HepG2 (cell line): ENCODE data around the gene DERL2. TPM values are rescaled to one million over a fixed set of nuclear protein-coding genes. Genes with fewer than 3 reads are reported as not detected.

ENCODE experiments used
- BHLHE40 ChIP-seq: IDR thresholded peaks from 2 replicates; pipeline ENCODE4 v1.6.1; 2011; ENCODE audit warnings: low read length, improper control_type of control experiment
- CBX2 ChIP-seq, 2 experiments: fragments of 200-600 bp in 1 of 2; sonication (generic); formaldehyde crosslinking in 1 of 2; IDR thresholded peaks; 2 replicates each; pipeline versions ENCODE4 v1.7.0 to v1.8.1; 2018 to 2022; ENCODE audit warnings: low read depth in 2 of 2, low read length in 1 of 2, mild to moderate bottlenecking in 1 of 2, missing genetic modification reagents in 1 of 2
- FIP1L1 ChIP-seq: fragments of 200-400 bp; formaldehyde crosslinking; IDR thresholded peaks from 2 replicates; pipeline ENCODE4 v1.6.1; 2018; ENCODE audit warnings: low read depth, mild to moderate bottlenecking, low read length, moderate library complexity, borderline replicate concordance; ENCODE audit not compliant: insufficient read depth
- HES4 ChIP-seq: sonication (generic); formaldehyde crosslinking; IDR thresholded peaks from 2 replicates; pipeline ENCODE4 v1.9.0; 2021; ENCODE audit warnings: mild to moderate bottlenecking, missing genetic modification reagents, borderline replicate concordance
- KAT2B ChIP-seq: fragments of 150-350 bp; IDR thresholded peaks from 2 replicates; pipeline ENCODE4 v1.6.1; 2014; ENCODE audit warnings: low read depth, low read length, borderline replicate concordance
- KDM1A ChIP-seq: IDR thresholded peaks from 2 replicates; pipeline ENCODE4 v1.6.1; 2016; ENCODE audit warnings: missing compliant biosample characterization
- KLF6 ChIP-seq: IDR thresholded peaks from 2 replicates; pipeline ENCODE4 v1.8.0; 2016; ENCODE audit warnings: missing biosample characterization, missing genetic modification reagents
- NFATC3 ChIP-seq: sonication (generic); formaldehyde crosslinking; IDR thresholded peaks from 2 replicates; pipeline ENCODE4 v1.5.1; 2020; ENCODE audit warnings: mild to moderate bottlenecking, missing genetic modification reagents
- SIX4 ChIP-seq: sonication (generic); formaldehyde crosslinking; IDR thresholded peaks from 2 replicates; pipeline ENCODE4 v1.4.0; 2020; ENCODE audit warnings: missing genetic modification reagents
- U2AF2 ChIP-seq: fragments of 200-400 bp; formaldehyde crosslinking; IDR thresholded peaks from 2 replicates; pipeline ENCODE4 v1.6.1; 2017; ENCODE audit warnings: low read depth, mild to moderate bottlenecking, low read length
- YEATS4 ChIP-seq: sonication (generic); formaldehyde crosslinking; IDR thresholded peaks from 2 replicates; pipeline ENCODE4 v1.4.0; 2020; ENCODE audit warnings: missing genetic modification reagents, borderline replicate concordance
- ZBTB21 ChIP-seq: sonication (generic); formaldehyde crosslinking; IDR thresholded peaks from 2 replicates; pipeline ENCODE4 v1.4.0; 2020; ENCODE audit warnings: missing genetic modification reagents
- ZFP1 ChIP-seq: IDR thresholded peaks from 2 replicates; pipeline ENCODE4 v1.6.1; 2016
- ZFP82 ChIP-seq: sonication (generic); formaldehyde crosslinking; IDR thresholded peaks from 2 replicates; pipeline ENCODE4 v1.5.1; 2020; ENCODE audit warnings: mild to moderate bottlenecking, missing genetic modification reagents, borderline replicate concordance
- ZNF383 ChIP-seq: sonication (generic); formaldehyde crosslinking; IDR thresholded peaks from 2 replicates; pipeline ENCODE4 v1.4.0; 2020; ENCODE audit warnings: missing genetic modification reagents, mild to moderate bottlenecking, borderline replicate concordance
- ZNF501 ChIP-seq: sonication (generic); formaldehyde crosslinking; IDR thresholded peaks from 2 replicates; pipeline ENCODE4 v1.5.1; 2020; ENCODE audit warnings: mild to moderate bottlenecking, moderate library complexity, missing genetic modification reagents
- ZNF614 ChIP-seq: IDR thresholded peaks from 2 replicates; pipeline ENCODE4 v1.6.1; 2018; ENCODE audit warnings: missing biosample characterization, missing genetic modification reagents, inconsistent platforms, borderline replicate concordance
- ZNF720 ChIP-seq: sonication (generic); formaldehyde crosslinking; IDR thresholded peaks from 2 replicates; pipeline ENCODE4 v1.4.0; 2020; ENCODE audit warnings: missing genetic modification reagents
- ZNF775 ChIP-seq: sonication (generic); formaldehyde crosslinking; IDR thresholded peaks from 2 replicates; pipeline ENCODE4 v1.4.0; 2020; ENCODE audit warnings: missing genetic modification reagents, mild to moderate bottlenecking, moderate library complexity, borderline replicate concordance
- ZNF792 ChIP-seq: IDR thresholded peaks from 2 replicates; pipeline ENCODE4 v1.6.1; 2016
- ZSCAN5A ChIP-seq: sonication (generic); formaldehyde crosslinking; IDR thresholded peaks from 2 replicates; pipeline ENCODE4 v1.8.0; 2022; ENCODE audit warnings: mild to moderate bottlenecking, missing genetic modification reagents, borderline replicate concordance
- polyA plus RNA-seq, 8 experiments: library from polyadenylated mRNA; depleted of rRNA in 3 of 8; stranded (reverse) in 7 of 8; unstranded in 1 of 8; fragments of >200 nt; fragmentation: Illumina TruSeq in 4 of 8; extraction: Trizol in 4 of 8; gene quantifications; 2 replicates each; pipeline versions ENCODE4 v1.2.1 to v1.2.3, GENCODE V29; 2011 to 2016; ENCODE audit warnings: low read depth in 4 of 8, missing spikeins in 1 of 8, mixed read lengths in 1 of 8; ENCODE audit not compliant: insufficient read depth in 1 of 8
- total RNA-seq, 5 experiments: library from RNA; depleted of rRNA; stranded (reverse); fragments of >200 nt; fragmentation: Illumina TruSeq; extraction: Trizol; gene quantifications; 2 replicates each; pipeline ENCODE4 v1.2.3, GENCODE V29; 2016; ENCODE audit warnings: low read depth in 1 of 5
- TF ChIP-seq, protein P1 (sequence below): sonication (generic); formaldehyde crosslinking; IDR thresholded peaks from 2 replicates; pipeline ENCODE4 v1.4.0; 2020; ENCODE audit warnings: missing genetic modification reagents
- TF ChIP-seq, protein P2 (sequence below): sonication (generic); formaldehyde crosslinking; IDR thresholded peaks from 2 replicates; pipeline ENCODE4 v1.8.0; 2023; ENCODE audit warnings: mild to moderate bottlenecking, missing genetic modification reagents
- TF ChIP-seq, protein P3 (sequence below): sonication (generic); formaldehyde crosslinking; IDR thresholded peaks from 2 replicates; pipeline ENCODE4 v1.4.0; 2020; ENCODE audit warnings: mild to moderate bottlenecking, low read depth, missing genetic modification reagents

DERL2 gene
- total and polyA plus RNA-seq, 2 of the 13 experiments (the other 11 are each of a cell fraction or from before 2014, with no cell fraction given), result 59.3 to 65.2 TPM

DNA sequence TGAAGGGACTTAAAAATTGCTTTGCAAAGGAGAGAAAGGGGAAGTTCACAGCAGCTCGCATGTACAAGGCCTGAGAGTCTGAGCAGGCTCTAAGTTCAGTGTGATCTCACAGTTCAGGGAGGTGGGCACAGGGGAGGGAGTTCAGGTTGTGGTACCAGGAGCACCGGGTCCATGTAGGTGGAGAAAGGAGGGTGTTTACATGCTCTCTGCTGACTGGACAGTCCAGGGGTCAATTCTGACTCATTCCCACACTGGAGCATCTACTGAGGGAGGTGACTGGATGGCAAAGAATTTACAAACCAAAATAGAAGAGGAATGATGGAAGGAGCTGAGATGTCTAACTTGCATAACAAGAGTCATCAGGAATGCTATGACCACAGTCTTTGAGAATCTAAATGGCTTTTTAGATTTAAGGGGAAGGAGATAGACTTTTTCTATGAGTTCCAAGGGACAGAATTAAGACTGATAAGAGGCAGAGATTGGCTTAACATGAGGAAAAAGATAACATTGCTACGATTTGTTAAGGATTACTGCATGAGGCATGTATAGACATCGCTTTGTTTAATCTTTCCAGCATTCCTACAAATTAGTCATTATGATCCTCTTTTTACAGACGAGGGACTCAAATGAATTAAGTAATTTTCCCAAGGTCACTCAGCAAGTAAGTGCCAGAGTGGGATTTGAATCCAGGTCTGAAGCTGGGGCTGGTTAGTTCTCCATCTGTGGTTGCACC lies 30.2 kb upstream of the DERL2 start (continued):
- TF ChIP-seq, protein P1, sequence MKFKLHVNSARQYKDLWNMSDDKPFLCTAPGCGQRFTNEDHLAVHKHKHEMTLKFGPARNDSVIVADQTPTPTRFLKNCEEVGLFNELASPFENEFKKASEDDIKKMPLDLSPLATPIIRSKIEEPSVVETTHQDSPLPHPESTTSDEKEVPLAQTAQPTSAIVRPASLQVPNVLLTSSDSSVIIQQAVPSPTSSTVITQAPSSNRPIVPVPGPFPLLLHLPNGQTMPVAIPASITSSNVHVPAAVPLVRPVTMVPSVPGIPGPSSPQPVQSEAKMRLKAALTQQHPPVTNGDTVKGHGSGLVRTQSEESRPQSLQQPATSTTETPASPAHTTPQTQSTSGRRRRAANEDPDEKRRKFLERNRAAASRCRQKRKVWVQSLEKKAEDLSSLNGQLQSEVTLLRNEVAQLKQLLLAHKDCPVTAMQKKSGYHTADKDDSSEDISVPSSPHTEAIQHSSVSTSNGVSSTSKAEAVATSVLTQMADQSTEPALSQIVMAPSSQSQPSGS, result peak; percentile 41; the same call in 1 of the 2 replicates
- TF ChIP-seq FIP1L1 (no peak), HES4 (CRISPR knock-in tag) (no peak), ZBTB21 (CRISPR knock-in tag) (0 out of 2 replicates have a peak, but pooled peaks have one; percentile 17), KDM1A (peak; percentile 65; the same call in 1 of the 2 replicates), KAT2B (no peak), NFATC3 (CRISPR knock-in tag) (no peak), YEATS4 (CRISPR knock-in tag) (no peak), ZNF501 (no peak), ZFP82 (CRISPR knock-in tag) (no peak), U2AF2 (no peak), CBX2 (IDR thresholded peaks at IDR 0.05; ENCODE audit: low read depth, low read length) (no peak), CBX2 (CRISPR knock-in tag; IDR thresholded peaks at IDR 0.05; ENCODE audit: low read depth) (no peak), ZNF792 (CRISPR knock-in tag) (0 out of 2 replicates have a peak, but pooled peaks have one; percentile 34), ZNF720 (no peak), KLF6 (CRISPR knock-in tag) (no peak), ZNF775 (CRISPR knock-in tag) (no peak), SIX4 (no peak), ZSCAN5A (CRISPR knock-in tag) (no peak), ZNF614 (CRISPR knock-in tag) (no peak), BHLHE40 (peak; percentile 27; the same call in 1 of the 2 replicates), ZNF383 (CRISPR knock-in tag) (no peak), ZFP1 (CRISPR knock-in tag) (no peak)
- TF ChIP-seq, protein P2, sequence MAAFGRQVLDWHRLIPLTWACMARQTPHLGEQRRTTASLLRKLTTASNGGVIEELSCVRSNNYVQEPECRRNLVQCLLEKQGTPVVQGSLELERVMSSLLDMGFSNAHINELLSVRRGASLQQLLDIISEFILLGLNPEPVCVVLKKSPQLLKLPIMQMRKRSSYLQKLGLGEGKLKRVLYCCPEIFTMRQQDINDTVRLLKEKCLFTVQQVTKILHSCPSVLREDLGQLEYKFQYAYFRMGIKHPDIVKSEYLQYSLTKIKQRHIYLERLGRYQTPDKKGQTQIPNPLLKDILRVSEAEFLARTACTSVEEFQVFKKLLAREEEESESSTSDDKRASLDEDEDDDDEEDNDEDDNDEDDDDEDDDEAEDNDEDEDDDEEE, result no peak
- TF ChIP-seq, protein P3, sequence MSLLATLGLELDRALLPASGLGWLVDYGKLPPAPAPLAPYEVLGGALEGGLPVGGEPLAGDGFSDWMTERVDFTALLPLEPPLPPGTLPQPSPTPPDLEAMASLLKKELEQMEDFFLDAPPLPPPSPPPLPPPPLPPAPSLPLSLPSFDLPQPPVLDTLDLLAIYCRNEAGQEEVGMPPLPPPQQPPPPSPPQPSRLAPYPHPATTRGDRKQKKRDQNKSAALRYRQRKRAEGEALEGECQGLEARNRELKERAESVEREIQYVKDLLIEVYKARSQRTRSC (CRISPR knock-in tag), result no peak
